Kidney tubule cell (primary cell): ENCODE data around the gene TBL3.

Source experiments
- DNase-seq: peaks from one replicate; pipeline ENCODE4 v3.0.0-alpha.2; 2018; ENCODE audit warnings: low spot score

Gene TBL3

DNA sequence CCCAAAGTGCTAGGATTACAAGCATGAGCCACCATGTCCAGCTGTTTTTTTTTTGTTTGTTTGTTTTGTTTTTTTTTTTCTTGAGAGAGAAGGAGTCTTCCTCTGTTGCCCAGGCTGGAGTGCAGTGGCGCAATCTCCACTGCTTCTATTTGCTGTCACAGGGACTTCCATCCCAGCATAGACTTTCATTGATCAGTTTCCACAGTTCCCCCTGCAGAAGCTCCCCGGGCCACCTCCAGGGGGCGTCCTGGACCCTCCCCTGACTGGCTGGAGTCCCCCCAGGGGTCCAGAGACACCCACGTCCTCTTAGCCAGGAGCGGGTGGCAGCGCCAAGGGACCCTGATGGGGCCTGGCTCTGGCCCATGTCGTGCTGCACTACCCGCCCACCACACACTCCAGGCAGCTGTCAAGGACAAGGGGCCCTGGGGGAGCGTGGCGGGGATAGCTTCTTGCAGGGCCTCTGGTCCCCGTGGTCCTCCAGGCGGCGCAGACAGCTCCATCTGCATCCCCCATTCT, 44.6 kb downstream of the TBL3 start:
- DNase-seq, result no peak

DNA sequence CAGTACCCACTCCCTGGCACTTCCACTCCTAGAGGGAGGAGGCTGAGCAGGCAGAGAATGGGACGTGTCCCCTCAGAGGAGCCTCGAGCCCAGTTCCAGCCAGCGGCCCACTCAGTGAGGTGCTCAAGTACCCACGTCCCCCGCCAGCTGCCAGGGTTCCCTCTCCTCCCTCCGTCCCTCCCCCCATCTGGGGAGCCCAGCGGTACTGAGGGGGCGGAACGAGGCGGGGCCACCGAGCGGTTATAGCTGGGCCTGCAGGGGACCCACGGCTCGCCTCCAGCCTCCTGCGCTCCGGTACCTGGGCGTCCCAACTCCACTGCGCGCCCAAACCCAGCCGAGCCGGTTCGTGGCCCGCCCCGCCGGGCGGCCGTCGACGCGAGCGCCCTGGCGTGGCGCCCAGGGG, 47.7 kb downstream of the TBL3 start, which contains the start of gene NPW:
NPW (plus strand) TSS at position 268 of the 403 bp plus-strand sequence.
- no peak for DNase-seq

DNA sequence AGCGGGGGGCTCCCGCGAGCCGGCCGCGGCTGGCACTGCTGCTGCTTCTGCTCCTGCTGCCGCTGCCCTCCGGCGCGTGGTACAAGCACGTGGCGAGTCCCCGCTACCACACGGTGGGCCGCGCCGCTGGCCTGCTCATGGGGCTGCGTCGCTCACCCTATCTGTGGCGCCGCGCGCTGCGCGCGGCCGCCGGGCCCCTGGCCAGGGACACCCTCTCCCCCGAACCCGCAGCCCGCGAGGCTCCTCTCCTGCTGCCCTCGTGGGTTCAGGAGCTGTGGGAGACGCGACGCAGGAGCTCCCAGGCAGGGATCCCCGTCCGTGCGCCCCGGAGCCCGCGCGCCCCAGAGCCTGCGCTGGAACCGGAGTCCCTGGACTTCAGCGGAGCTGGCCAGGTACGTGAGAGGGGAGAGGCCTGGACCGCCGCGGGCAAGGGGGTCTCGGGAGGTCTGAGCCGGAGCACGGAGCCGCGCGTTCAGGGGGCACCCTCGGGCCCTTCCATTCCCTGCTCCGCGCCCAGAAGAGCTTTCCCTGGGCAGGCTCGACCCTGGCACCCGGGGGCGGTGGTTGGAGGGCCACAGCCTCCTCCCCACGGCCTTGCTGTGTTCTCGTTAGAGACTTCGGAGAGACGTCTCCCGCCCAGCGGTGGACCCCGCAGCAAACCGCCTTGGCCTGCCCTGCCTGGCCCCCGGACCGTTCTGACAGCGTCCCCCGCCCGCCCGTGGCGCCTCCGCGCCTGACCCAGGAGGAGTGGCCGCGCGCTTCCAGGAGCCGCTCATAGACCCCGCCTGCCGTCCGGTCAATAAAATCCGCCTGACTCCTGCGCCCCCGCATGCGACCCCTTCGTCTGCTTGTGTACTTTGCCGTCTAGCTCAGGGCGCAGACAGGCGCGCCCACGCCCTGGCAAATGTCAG, 48.3 kb downstream of the TBL3 start:
- no peak for DNase-seq

GRCh38 chr16:2022723-2023091, 50.9 kb downstream of the TBL3 start:
- peak; percentile 47 for DNase-seq

DNA sequence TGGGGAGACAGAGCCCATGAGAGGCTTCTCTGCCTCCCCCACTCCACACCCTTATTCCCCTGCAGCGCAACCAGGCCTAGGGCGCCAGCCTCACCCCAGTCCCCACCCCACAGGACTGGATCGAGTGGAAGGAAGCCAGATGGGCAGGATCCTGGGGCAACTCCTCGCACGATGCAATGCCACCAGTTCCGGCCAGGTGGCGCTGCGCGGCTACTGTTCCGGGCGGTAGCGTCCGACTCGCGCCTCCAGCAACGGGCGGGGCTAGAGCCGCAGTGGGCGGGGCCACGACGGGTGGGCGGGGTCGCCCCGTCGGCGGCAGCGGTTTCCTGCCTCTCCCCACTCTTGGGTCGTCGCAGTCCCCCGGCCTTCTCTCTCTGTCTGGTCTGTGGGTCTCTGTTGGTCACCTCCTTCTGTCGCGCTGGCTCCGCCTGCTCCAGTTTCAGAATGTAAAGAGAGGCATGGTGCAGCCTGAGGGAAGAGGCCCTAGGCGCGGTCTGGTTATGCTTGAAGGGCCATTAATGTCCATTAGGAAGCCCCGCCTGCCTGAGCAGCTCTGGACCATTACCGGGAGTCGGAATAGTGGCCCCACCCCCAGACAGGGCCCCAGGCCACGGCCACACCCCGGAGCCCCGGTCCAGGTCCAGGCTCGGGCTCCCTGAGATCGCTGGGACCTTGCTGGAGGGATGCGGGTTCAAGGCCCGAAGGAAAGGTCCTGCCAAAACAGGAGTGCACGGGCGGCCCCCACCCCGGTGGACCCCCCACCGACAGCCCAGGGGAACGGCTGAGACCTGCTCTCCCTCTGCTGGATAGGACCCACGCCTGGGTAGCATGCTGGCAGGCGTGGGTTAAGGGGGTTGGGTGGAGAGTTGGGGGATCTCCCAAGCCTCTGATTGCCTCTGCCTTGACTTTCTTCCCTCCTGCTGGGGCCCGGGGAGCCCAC, 51.5 kb downstream of the TBL3 start:
- peak; percentile 85 for DNase-seq

- no peak for DNase-seq
Measured at GRCh38 chr16:2024032-2024420, 52.2 kb downstream of the TBL3 start.

DNA sequence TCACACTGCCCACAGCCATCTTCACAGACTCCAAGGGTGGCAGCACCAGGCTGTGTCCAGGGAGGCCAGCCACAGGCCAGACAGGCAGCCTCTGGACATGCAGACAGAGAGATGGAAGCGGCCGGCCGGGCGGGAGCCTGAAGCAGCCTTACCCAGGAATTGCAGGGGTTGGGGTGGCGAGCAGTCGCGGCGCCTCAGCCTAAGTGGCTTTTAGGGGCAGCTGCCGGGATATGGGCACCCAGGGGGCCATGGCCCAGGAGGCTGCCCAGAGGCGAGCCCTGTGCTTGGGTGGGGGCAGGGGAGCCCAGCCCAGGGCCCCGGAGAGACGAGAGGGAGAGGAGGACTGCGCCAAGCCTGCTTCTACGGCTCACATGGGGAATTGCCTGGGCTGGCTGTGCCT, 53.4 kb downstream of the TBL3 start:
- DNase-seq, result no peak

GRCh38 chr16:2025878-2026460, 54.1 kb downstream of the TBL3 start:
- DNase-seq, result no peak

DNA sequence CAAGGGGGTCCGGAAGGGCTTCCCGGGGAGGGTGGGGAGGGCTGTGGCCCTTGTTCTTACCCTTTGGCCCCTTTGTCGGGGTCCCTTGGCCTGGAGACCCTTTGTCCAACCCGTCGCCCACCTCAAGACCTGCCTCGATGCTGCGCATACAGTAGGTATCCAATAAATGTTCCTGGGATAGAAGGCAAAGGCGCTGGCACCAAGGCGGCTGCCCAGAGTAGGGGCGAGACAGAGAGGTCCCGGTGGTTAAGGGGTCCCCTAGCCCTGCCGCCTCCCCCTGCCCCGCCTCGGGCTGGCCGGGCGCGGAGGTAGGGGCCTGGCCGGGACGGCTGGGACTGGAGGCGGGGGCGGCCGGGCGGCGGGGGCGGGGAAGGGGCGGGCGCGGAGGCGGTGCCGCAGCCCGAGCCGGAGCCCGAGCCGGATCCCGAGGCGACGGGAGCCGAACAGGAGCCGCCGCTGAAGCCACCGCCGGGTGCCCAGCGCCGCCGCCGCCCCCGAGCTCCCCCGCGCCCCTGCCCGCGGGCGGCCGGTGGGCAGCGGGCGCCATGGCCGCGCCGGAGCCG, 54.7 kb downstream of the TBL3 start, which contains the start of gene NHERF2:
NHERF2 (plus strand) TSS at position 442 of the 563 bp plus-strand sequence; CDS start at position 546, 104 bp downstream.
- DNase-seq, result peak; percentile 42

DNA sequence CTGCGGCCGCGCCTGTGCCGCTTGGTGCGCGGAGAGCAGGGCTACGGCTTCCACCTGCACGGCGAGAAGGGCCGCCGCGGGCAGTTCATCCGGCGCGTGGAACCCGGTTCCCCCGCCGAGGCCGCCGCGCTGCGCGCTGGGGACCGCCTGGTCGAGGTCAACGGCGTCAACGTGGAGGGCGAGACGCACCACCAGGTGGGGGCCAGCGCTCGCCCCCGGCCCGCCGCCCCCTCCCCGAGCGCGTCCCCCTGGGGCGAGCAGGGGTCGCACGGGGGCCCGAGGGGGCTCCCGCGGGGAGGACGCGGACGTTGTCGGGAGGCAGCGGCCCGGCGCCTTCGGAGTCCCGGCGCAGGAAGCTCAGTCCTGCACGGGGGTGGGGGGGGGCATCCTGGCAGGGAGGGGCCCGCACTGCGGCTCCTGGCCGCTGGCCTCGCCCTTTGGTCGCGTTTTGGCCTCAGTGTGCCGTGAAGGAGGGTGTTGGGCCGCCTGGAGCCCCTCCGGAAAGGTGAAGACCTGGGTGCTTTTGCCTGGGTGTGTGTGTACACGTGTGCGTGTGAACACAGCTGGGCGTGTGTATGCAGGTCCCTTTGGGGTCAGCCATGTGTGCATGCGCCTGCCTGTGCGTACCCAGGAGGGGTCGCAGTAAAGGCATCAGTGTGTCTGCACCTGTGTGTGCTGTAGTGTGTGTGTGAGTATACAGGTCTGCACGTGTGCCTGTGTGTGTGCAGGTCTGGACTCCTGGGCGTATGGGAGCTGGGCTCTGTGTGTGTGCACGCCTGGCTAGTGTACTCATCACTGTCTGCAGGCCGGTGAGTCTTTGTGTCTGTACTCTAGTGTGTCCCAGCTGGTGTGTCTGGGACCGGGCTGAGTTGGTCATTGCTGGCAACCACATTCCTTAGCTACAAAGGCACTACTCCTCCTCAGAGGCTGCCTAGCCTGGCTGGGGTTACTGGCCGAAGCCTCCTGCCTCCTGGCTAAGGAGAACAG, 55.5 kb downstream of the TBL3 start:
- peak; percentile 48 for DNase-seq

DNA sequence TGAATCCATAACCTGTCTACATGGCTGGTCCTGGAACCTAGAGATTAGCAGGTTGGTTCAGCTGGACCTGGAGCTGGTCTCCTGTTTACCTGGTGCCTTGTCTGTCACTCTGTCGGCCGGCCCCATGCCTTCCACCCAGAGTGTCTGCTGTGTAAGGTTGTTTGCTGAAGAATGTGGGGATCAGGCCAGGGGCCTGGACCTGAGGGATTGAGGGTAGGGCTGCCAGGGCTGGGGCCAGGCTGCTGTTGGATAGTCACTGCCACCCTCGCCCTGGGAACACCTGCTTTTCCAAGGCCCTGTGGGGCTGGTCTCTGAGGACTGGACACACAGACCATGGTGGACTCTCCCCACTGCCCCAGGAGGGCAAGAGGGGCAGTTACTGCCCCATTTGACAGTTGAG, 56.3 kb downstream of the TBL3 start:
- no peak for DNase-seq

- no peak for DNase-seq
Measured at GRCh38 chr16:2028620-2029220, 56.9 kb downstream of the TBL3 start.

GRCh38 chr16:2029350-2029749, 57.5 kb downstream of the TBL3 start:
- no peak for DNase-seq

DNA sequence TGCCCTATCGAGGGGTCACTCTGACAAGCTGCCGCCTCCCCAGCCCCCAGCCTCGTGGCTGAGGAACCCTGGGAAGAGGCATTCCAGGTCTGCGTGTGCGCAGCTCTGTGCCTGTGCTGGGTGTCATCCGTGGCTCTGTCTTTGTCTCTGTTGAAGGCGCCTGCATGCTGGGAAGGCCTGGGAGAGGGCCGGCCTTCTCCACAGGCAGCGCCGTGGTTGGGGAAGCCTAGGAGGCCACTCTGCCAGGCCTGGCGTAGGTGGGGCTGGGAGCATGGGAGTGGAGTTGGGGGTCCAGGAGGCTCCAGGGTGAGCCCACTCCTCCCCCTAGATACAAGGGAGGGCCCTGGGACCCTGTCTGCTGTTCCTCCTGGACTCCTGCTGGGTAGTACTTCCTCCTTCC, 58.2 kb downstream of the TBL3 start:
- no peak for DNase-seq

GRCh38 chr16:2031081-2031577, 59.3 kb downstream of the TBL3 start:
- no peak for DNase-seq
